Activated CD4-positive, alpha-beta memory T cell treated with anti-CD3 and anti-CD28 coated beads for 36 hours (primary cell): ENCODE results near the gene ARMC3. TPM values are rescaled to one million over a fixed set of nuclear protein-coding genes. Genes with fewer than 3 reads are reported as not detected.

Experiments used
- CTCF ChIA-PET: fragments of 350-600 bp; sonication (Branson Sonifier 250); formaldehyde crosslinking; loops from one replicate; lab custom pipeline; 2021; ENCODE audit warnings: antibody characterized with exemption, inconsistent platforms; lab: Charles Lee
- POLR2A ChIA-PET: fragments of 350-600 bp; sonication (Branson Sonifier 250); formaldehyde crosslinking; loops from one replicate; lab custom pipeline; 2021; ENCODE audit warnings: antibody characterized with exemption; lab: Charles Lee
- DNase-seq: peaks from one replicate; pipeline ENCODE4 v3.0.0-alpha.2; 2020
- H3K27ac Mint-ChIP-seq: one replicate; pipeline ENCODE4 v1.8.0; 2021; ENCODE audit warnings: mixed read lengths
- H3K27me3 Mint-ChIP-seq: one replicate; pipeline ENCODE4 v1.8.0; 2021; ENCODE audit warnings: mixed read lengths
- H3K36me3 Mint-ChIP-seq: one replicate; pipeline ENCODE4 v1.8.0; 2021; ENCODE audit warnings: mixed read lengths
- H3K4me1 Mint-ChIP-seq: one replicate; pipeline ENCODE4 v1.8.0; 2021; ENCODE audit warnings: low read depth, mixed read lengths
- H3K4me3 Mint-ChIP-seq: one replicate; pipeline ENCODE4 v1.8.0; 2021; ENCODE audit warnings: mild to moderate bottlenecking, mixed read lengths
- H3K9me3 Mint-ChIP-seq: one replicate; pipeline ENCODE4 v1.8.0; 2021; ENCODE audit warnings: mixed read lengths
- intact Hi-C: fragments of 100-400 bp; cut with micrococcal nuclease; formaldehyde crosslinking; loops from one replicate; pipeline ENCODE4 v1.15.1; 2023
- total RNA-seq, 2 experiments: library from RNA; stranded (reverse); gene quantifications; one replicate each; pipeline ENCODE4 v1.2.3, GENCODE V29; 2021

The ARMC3 gene
- total RNA-seq, 2 experiments from 2014 or later = not detected

- no peak overlapping the region for H3K4me3 Mint-ChIP-seq
- peaks cover 13% of the 10 kb centered on the region for H3K27me3 Mint-ChIP-seq
- intact Hi-C loops = no loop called here
- CTCF ChIA-PET = no interaction called here
- no peak overlapping the region for H3K27ac Mint-ChIP-seq
- no peaks in the 10 kb centered on the region for H3K4me1 Mint-ChIP-seq
- peaks cover 3% of the 10 kb centered on the region for H3K36me3 Mint-ChIP-seq
- no peak for DNase-seq
- H3K9me3 Mint-ChIP-seq = peaks cover 4% of the 10 kb centered on the region
- POLR2A ChIA-PET = no interaction called here
These were observed 109.7 kb downstream of the ARMC3 start for GRCh38 chr10:23037561-23037960.

GRCh38 chr10:23038172-23038571 is 110.3 kb downstream of the ARMC3 start:
- Mint-ChIP-seq H3K36me3 (peaks cover 3% of the 10 kb centered on the region), H3K27ac (no peak overlapping the region), H3K4me1 (no peaks in the 10 kb centered on the region), H3K9me3 (peaks cover 4% of the 10 kb centered on the region), H3K4me3 (no peak overlapping the region), H3K27me3 (peaks cover 13% of the 10 kb centered on the region)
- CTCF ChIA-PET = no interaction called here
- intact Hi-C loops = no loop called here
- POLR2A ChIA-PET = no interaction called here
- DNase-seq = no peak

- intact Hi-C loops = no loop called here
- ChIA-PET POLR2A (no interaction called here), CTCF (no interaction called here)
- Mint-ChIP-seq H3K36me3 (peaks cover 3% of the 10 kb centered on the region), H3K4me3 (no peak overlapping the region), H3K27me3 (peaks cover 17% of the 10 kb centered on the region), H3K4me1 (no peaks in the 10 kb centered on the region), H3K9me3 (peaks cover 4% of the 10 kb centered on the region), H3K27ac (no peak overlapping the region)
- DNase-seq = no peak
These were observed 112.1 kb downstream of the ARMC3 start for GRCh38 chr10:23040002-23040401.

DNA sequence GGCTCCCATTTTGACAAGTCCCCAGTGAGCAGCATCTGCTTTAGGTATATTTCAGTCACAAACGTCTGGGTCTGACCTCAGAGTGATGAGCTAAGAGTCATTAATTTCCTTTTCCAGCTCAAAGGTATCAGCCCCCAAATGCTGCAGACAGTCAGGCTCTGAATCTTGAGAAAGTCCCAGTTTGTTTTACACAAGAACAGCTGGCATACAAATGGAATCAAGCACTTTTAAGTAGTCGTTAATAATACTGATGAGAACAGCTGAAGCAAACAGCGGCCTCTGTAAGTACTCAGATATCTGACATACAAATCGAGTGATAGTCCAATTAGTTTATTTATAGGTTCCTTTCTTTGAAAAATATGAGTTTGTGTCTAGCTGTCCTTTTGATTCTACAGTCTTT is 118.2 kb downstream of the ARMC3 start:
- H3K4me3 Mint-ChIP-seq = no peak overlapping the region
- intact Hi-C loops = no loop called here
- H3K27me3 Mint-ChIP-seq = peaks cover 6% of the 10 kb centered on the region
- ChIA-PET CTCF (interaction anchor here (1.3 kb wide), 1 partner anchor 10 kb away, joined by 4 read pairs; no protein-coding TSS in a partner anchor), POLR2A (no interaction called here)
- H3K9me3 Mint-ChIP-seq = no peaks in the 10 kb centered on the region
- no peak overlapping the region for H3K27ac Mint-ChIP-seq
- DNase-seq = no peak
- H3K4me1 Mint-ChIP-seq = no peaks in the 10 kb centered on the region
- no peaks in the 10 kb centered on the region for H3K36me3 Mint-ChIP-seq

GRCh38 chr10:23047201-23048050 is 119.6 kb downstream of the ARMC3 start:
- H3K27ac Mint-ChIP-seq = no peak overlapping the region
- no peaks in the 10 kb centered on the region for H3K9me3 Mint-ChIP-seq
- no peak overlapping the region for H3K4me3 Mint-ChIP-seq
- POLR2A ChIA-PET = no interaction called here
- CTCF ChIA-PET = interaction anchor here (1.3 kb wide), 1 partner anchor 12 kb away, joined by 4 read pairs; no protein-coding TSS in a partner anchor
- H3K4me1 Mint-ChIP-seq = no peaks in the 10 kb centered on the region
- no peaks in the 10 kb centered on the region for H3K36me3 Mint-ChIP-seq
- peaks cover 8% of the 10 kb centered on the region for H3K27me3 Mint-ChIP-seq
- intact Hi-C loops = no loop called here
- no peak for DNase-seq

GRCh38 chr10:23048191-23048590 is 120.3 kb downstream of the ARMC3 start:
- ChIA-PET POLR2A (no interaction called here), CTCF (no interaction called here)
- no peak for DNase-seq
- no peaks in the 10 kb centered on the region for H3K4me1 Mint-ChIP-seq
- no peaks in the 10 kb centered on the region for H3K36me3 Mint-ChIP-seq
- H3K27ac Mint-ChIP-seq = no peak overlapping the region
- no peak overlapping the region for H3K4me3 Mint-ChIP-seq
- peaks cover 8% of the 10 kb centered on the region for H3K27me3 Mint-ChIP-seq
- intact Hi-C loops = no loop called here
- H3K9me3 Mint-ChIP-seq = no peaks in the 10 kb centered on the region

DNA sequence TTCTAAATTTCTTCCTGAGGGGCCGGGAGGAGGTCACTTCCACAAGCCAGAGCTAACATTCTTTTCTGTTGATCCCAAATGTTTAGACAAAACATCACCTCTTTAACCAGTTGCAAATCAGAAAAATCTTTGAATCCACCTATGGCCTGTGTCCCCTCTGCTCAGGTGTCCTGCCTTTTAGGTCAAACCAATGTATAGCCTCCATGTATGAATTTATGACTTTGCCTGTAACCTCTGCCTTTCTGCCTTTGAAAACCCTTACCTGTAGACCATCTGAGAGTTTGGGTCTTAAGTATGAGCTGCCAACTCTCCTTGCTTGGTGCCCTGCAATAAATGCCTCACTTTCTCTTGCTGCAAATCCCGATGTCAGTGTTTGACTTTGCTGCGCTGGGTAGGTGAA is 123.4 kb downstream of the ARMC3 start:
- H3K27ac Mint-ChIP-seq = no peak overlapping the region
- CTCF ChIA-PET = no interaction called here
- peaks cover 8% of the 10 kb centered on the region for H3K27me3 Mint-ChIP-seq
- intact Hi-C loops = no loop called here
- POLR2A ChIA-PET = no interaction called here
- H3K9me3 Mint-ChIP-seq = no peaks in the 10 kb centered on the region
- H3K4me3 Mint-ChIP-seq = no peak overlapping the region
- no peak for DNase-seq
- no peaks in the 10 kb centered on the region for H3K36me3 Mint-ChIP-seq
- no peaks in the 10 kb centered on the region for H3K4me1 Mint-ChIP-seq

- POLR2A ChIA-PET = no interaction called here
- Mint-ChIP-seq H3K27ac (no peak overlapping the region), H3K27me3 (peaks cover 8% of the 10 kb centered on the region), H3K4me3 (no peak overlapping the region), H3K36me3 (no peaks in the 10 kb centered on the region), H3K4me1 (no peaks in the 10 kb centered on the region), H3K9me3 (no peaks in the 10 kb centered on the region)
- intact Hi-C loops = no loop called here
- CTCF ChIA-PET = no interaction called here
- no peak for DNase-seq
These were observed 124.0 kb downstream of the ARMC3 start for GRCh38 chr10:23051855-23052331.

- Mint-ChIP-seq H3K27me3 (peaks cover 10% of the 10 kb centered on the region), H3K9me3 (no peaks in the 10 kb centered on the region), H3K27ac (no peak overlapping the region), H3K4me1 (no peaks in the 10 kb centered on the region), H3K36me3 (no peaks in the 10 kb centered on the region), H3K4me3 (no peak overlapping the region)
- DNase-seq = no peak
- intact Hi-C loops = no loop called here
- ChIA-PET POLR2A (no interaction called here), CTCF (no interaction called here)
These were observed 125.2 kb downstream of the ARMC3 start for GRCh38 chr10:23053036-23053435.

DNA sequence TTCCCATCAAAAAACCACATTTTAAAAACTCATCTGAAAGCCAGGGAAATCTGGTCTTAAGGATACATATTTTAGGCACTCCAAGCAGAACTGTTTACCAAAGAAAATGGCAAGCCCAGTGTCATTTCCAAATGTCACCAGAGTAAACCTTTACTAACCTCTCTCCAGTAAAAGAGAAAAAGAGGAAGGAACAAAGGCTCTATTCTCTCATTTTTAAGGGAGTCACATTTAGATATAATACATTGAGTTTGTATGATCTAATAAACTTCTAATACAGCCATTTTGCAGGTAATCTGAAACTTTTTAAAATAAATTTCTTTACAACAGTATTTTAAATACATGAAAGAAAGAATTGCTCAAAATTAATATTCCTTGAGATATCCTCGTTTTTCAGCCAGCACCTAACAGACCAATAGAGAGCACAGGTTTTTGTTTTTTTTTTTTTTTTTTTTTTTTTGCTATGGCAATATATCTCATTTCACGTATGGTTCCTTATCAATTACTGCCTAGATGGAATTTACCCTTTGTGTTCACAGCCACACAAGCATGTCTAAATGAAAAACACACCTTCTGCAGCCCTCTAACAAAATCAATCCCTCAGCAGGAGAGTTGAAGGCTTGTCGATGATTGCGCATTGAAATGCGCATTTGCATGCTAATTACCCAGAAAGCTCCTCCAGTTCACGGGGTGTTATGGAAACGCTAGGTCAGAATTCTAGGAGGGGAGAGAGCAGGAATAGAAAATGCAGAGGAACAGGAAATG is 127.8 kb downstream of the ARMC3 start:
- no peak overlapping the region for H3K4me3 Mint-ChIP-seq
- H3K4me1 Mint-ChIP-seq = no peaks in the 10 kb centered on the region
- intact Hi-C loops = no loop called here
- H3K27ac Mint-ChIP-seq = no peak overlapping the region
- ChIA-PET CTCF (no interaction called here), POLR2A (no interaction called here)
- peaks cover 14% of the 10 kb centered on the region for H3K27me3 Mint-ChIP-seq
- H3K9me3 Mint-ChIP-seq = peaks cover 8% of the 10 kb centered on the region
- H3K36me3 Mint-ChIP-seq = no peaks in the 10 kb centered on the region
- no peak for DNase-seq

- Mint-ChIP-seq H3K4me3 (no peak overlapping the region), H3K27ac (no peak overlapping the region), H3K36me3 (no peaks in the 10 kb centered on the region), H3K27me3 (peaks cover 14% of the 10 kb centered on the region), H3K9me3 (peaks cover 8% of the 10 kb centered on the region), H3K4me1 (no peaks in the 10 kb centered on the region)
- ChIA-PET POLR2A (no interaction called here), CTCF (no interaction called here)
- no peak for DNase-seq
- intact Hi-C loops = no loop called here
These were observed 128.3 kb downstream of the ARMC3 start for GRCh38 chr10:23056186-23056579.

DNA sequence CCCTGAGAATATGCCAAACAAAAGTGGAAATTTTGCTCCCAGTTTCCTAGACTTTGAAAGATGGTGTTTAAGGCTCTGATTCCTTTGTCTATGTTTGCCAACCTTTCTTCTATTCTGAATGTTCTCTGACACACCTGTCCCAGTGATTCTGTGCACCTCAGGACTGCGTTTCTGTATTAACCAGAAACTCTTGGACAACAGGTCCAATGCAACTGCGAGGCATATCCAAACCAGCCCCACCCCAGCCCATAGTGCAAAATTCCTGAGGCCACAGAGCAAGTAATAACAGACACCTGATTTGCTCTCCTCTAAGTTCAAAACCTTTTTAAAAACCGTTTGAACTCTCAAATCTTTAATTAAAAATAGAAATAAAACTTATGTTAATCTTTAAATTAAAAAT is 130.5 kb downstream of the ARMC3 start:
- no peak for DNase-seq
- no peak overlapping the region for H3K27ac Mint-ChIP-seq
- ChIA-PET POLR2A (no interaction called here), CTCF (interaction anchor here (1.0 kb wide), 1 partner anchor 55 kb away, joined by 3 read pairs; no protein-coding TSS in a partner anchor)
- peaks cover 8% of the 10 kb centered on the region for H3K9me3 Mint-ChIP-seq
- intact Hi-C loops = no loop called here
- H3K4me3 Mint-ChIP-seq = no peak overlapping the region
- peaks cover 12% of the 10 kb centered on the region for H3K27me3 Mint-ChIP-seq
- no peaks in the 10 kb centered on the region for H3K36me3 Mint-ChIP-seq
- no peaks in the 10 kb centered on the region for H3K4me1 Mint-ChIP-seq
